GM12878 (cell line): ENCODE results near the gene WNT9A. TPM values are rescaled to one million over a fixed set of nuclear protein-coding genes. Genes with fewer than 3 reads are reported as not detected.

Experiments
- ATAC-seq: fragments of 200-7000 bp; cut with Tn5 transposase; 3 replicates; pipeline ENCODE4 v1.9.1; 2020; ENCODE audit warnings: mild to moderate bottlenecking, moderate library complexity
- BruUV-seq: library from RNA; stranded (reverse); fragments of 400-500 nt; replicated peaks from 2 replicates; lab custom pipeline; 2021; lab: Mats Ljungman, UMichigan
- CTCF ChIA-PET: fragments of 300-600 bp; sonication (Branson Sonifier 250); formaldehyde crosslinking; extraction: SDS; loops from one replicate; lab custom pipeline; 2021; ENCODE audit warnings: inconsistent platforms; lab: Yijun Ruan, JAX
- POLR2A ChIA-PET: fragments of 350-600 bp; formaldehyde crosslinking; extraction: SDS; loops from one replicate; lab custom pipeline; 2021; ENCODE audit warnings: inconsistent platforms; lab: Charles Lee
- RAD21 ChIA-PET: fragments of 300-600 bp; sonication (Branson Sonifier 250); formaldehyde crosslinking; loops from one replicate; lab custom pipeline; 2023; ENCODE audit warnings: antibody characterized with exemption; ENCODE audit not compliant: unreplicated experiment; lab: Charles Lee
- SMC1A ChIA-PET: fragments of 300-600 bp; sonication (Branson Sonifier 250); formaldehyde crosslinking; loops from one replicate; lab custom pipeline; 2023; ENCODE audit not compliant: unreplicated experiment, uncharacterized antibody; lab: Charles Lee
- DNase-seq: peaks from one replicate; pipeline ENCODE4 v3.0.0-alpha.2; 2011; ENCODE audit warnings: low read depth, low spot score
- FAIRE-seq: peaks from 3 replicates; lab custom pipeline; 2011; peaks lifted over from hg19 to GRCh38; lab: Jason Lieb, UNC
- H2AFZ ChIP-seq: 2 replicates; pipeline ENCODE4 v1.6.0; 2011; ENCODE audit warnings: low read depth, low read length, control low read depth; ENCODE audit not compliant: control insufficient read depth
- H3K27ac ChIP-seq: 2 replicates; pipeline ENCODE4 v1.5.1; 2011; ENCODE audit warnings: control low read depth; ENCODE audit not compliant: control insufficient read depth, insufficient read depth
- H3K27me3 ChIP-seq, 2 experiments: replicated peaks in 1 of 2; 2 replicates each; pipeline versions ENCODE4 v1.6.0 to v1.6.1; 2011; ENCODE audit warnings: low read length in 1 of 2; ENCODE audit not compliant: control insufficient read depth in 2 of 2, insufficient read depth in 2 of 2
- H3K36me3 ChIP-seq, 2 experiments: 2 replicates each; pipeline ENCODE4 v1.5.1; 2011; ENCODE audit warnings: low read length in 1 of 2; ENCODE audit not compliant: control insufficient read depth in 2 of 2, insufficient read depth in 2 of 2
- H3K4me1 ChIP-seq: 2 replicates; pipeline ENCODE4 v1.6.1; 2011; ENCODE audit warnings: mild to moderate bottlenecking, low read length, moderate library complexity, mixed read lengths; ENCODE audit not compliant: control insufficient read depth, insufficient read depth
- H3K4me2 ChIP-seq: 2 replicates; pipeline ENCODE4 v1.6.0; 2011; ENCODE audit warnings: control low read depth; ENCODE audit not compliant: control insufficient read depth, insufficient read depth
- H3K4me3 ChIP-seq: fragments of 200-600 bp; sonication (generic); 2 replicates; pipeline ENCODE4 v1.5.1; 2016
- H3K79me2 ChIP-seq: 2 replicates; pipeline ENCODE4 v1.6.0; 2011; ENCODE audit warnings: low read length; ENCODE audit not compliant: control insufficient read depth, insufficient read depth
- H3K9ac ChIP-seq: 2 replicates; pipeline ENCODE4 v1.8.0; 2011; ENCODE audit warnings: low read length, control low read depth, mixed read lengths; ENCODE audit not compliant: control insufficient read depth, insufficient read depth
- H3K9me3 ChIP-seq: replicated peaks from 3 replicates; pipeline ENCODE4 v1.5.1; 2011; ENCODE audit warnings: mild to moderate bottlenecking, low read length; ENCODE audit not compliant: control insufficient read depth, insufficient read depth
- H4K20me1 ChIP-seq: 2 replicates; pipeline ENCODE4 v1.6.0; 2011; ENCODE audit not compliant: control insufficient read depth, insufficient read depth
- ATF7 ChIP-seq: fragments of 450-650 bp; IDR thresholded peaks from 2 replicates; pipeline ENCODE4 v1.6.1; 2016; ENCODE audit warnings: low read depth, mild to moderate bottlenecking
- CHD1 ChIP-seq: IDR thresholded peaks from 2 replicates; pipeline ENCODE4 v1.6.1; 2012; ENCODE audit warnings: low read depth, low read length, improper control_type of control experiment
- CHD4 ChIP-seq: fragments of 200-600 bp; sonication (generic); IDR thresholded peaks from 2 replicates; pipeline ENCODE4 v1.6.1; 2016; ENCODE audit warnings: mild to moderate bottlenecking
- DPF2 ChIP-seq: fragments of 450-650 bp; IDR thresholded peaks from 2 replicates; pipeline ENCODE4 v1.6.1; 2017; ENCODE audit warnings: mild to moderate bottlenecking
- EP300 ChIP-seq, 2 experiments: fragments of 150-350 bp in 1 of 2; IDR thresholded peaks; 2 replicates each; pipeline ENCODE4 v1.6.1; 2011 to 2012; ENCODE audit warnings: low read depth in 2 of 2, low read length in 2 of 2, borderline replicate concordance in 1 of 2, improper control_type of control experiment in 1 of 2, inconsistent platforms in 1 of 2; ENCODE audit not compliant: control insufficient read depth in 1 of 2
- HCFC1 ChIP-seq: fragments of 150-350 bp; IDR thresholded peaks from 2 replicates; pipeline ENCODE4 v1.6.1; 2014; ENCODE audit warnings: low read length
- MYC ChIP-seq: IDR thresholded peaks from 2 replicates; pipeline ENCODE4 v1.6.1; 2011; ENCODE audit warnings: mild to moderate bottlenecking, low read length, moderate library complexity, inconsistent platforms; ENCODE audit not compliant: insufficient read depth, insufficient replicate concordance, insufficient read length, severe bottlenecking
- NKRF ChIP-seq: fragments of 450-650 bp; conservative IDR thresholded peaks from 2 replicates; pipeline ENCODE4 v1.6.1; 2017; ENCODE audit warnings: mild to moderate bottlenecking, moderate library complexity
- NR2C1 ChIP-seq: fragments of 450-650 bp; IDR thresholded peaks from 2 replicates; pipeline ENCODE4 v1.6.1; 2017; ENCODE audit warnings: antibody characterized with exemption, mild to moderate bottlenecking, moderate library complexity
- POLR2AphosphoS5 ChIP-seq: IDR thresholded peaks from 2 replicates; pipeline ENCODE4 v1.6.1; 2011; ENCODE audit warnings: mild to moderate bottlenecking, low read length, inconsistent platforms
- POU2F2 ChIP-seq: IDR thresholded peaks from 3 replicates; pipeline ENCODE4 v1.6.1; 2011; ENCODE audit warnings: low read depth, mild to moderate bottlenecking, low read length, borderline replicate concordance
- SIN3A ChIP-seq: IDR thresholded peaks from 2 replicates; pipeline ENCODE4 v1.6.1; 2012; ENCODE audit warnings: low read depth, low read length, improper control_type of control experiment
- SMAD1 ChIP-seq: fragments of 450-650 bp; IDR thresholded peaks from 2 replicates; pipeline ENCODE4 v1.6.1; 2018; ENCODE audit warnings: mild to moderate bottlenecking, low read depth; ENCODE audit not compliant: partially characterized antibody
- SMC3 ChIP-seq: IDR thresholded peaks from 2 replicates; pipeline ENCODE4 v1.6.1; 2011; ENCODE audit warnings: low read length, improper control_type of control experiment, borderline replicate concordance
- ZNF274 ChIP-seq: IDR thresholded peaks from one replicate; pipeline ENCODE4 v1.8.0; 2011; ENCODE audit not compliant: insufficient read length, insufficient read depth
- WGBS: methylation state at CpG from one replicate; pipeline ENCODE4 v1.1.6; 2016; ENCODE audit warnings: low lambda C conversion rate; ENCODE audit not compliant: insufficient replicate concordance, insufficient coverage; ENCODE audit errors: missing lambda C conversion rate; 5-methylcytosine and 5-hydroxymethylcytosine counted together
- in situ Hi-C: fragments of 300-500 bp; cut with MboI; formaldehyde crosslinking; loops from 9 replicates; pipeline ENCODE4 v1.14.3; 2018; ENCODE audit warnings: mixed read lengths
- intact Hi-C: fragments of 100-400 bp; cut with micrococcal nuclease; formaldehyde crosslinking; loops from one replicate; pipeline ENCODE4 v1.14.2; 2022; ENCODE audit not compliant: unreplicated experiment
- polyA plus RNA-seq, 11 experiments: library from polyadenylated mRNA; depleted of rRNA in 4 of 11; unstranded in 6 of 11; stranded (reverse) in 5 of 11; fragments of >200 nt; fragmentation: Nextera tagmentation in 4 of 11; fragmentation: Illumina TruSeq in 1 of 11; extraction: Ambion mirVana in 4 of 11; extraction: Trizol in 1 of 11; gene quantifications; 1 replicate in 1 of 11; 2 replicates in 10 of 11; pipeline versions ENCODE4 v1.2.1 to v1.2.3, GENCODE V29; 2011 to 2016; ENCODE audit warnings: inconsistent platforms in 2 of 11, missing spikeins in 2 of 11, low read depth in 1 of 11
- total RNA-seq, 4 experiments: library from RNA; depleted of rRNA in 3 of 4; stranded (reverse); fragments of >200 nt in 3 of 4; fragmentation: Illumina TruSeq in 1 of 4; extraction: Trizol in 1 of 4; gene quantifications; 2 replicates each; pipeline versions ENCODE4 v1.2.1 to v1.2.3, GENCODE V29; 2013 to 2021
- TF ChIP-seq, protein P1 (sequence below): fragments of 450-650 bp; IDR thresholded peaks from 2 replicates; pipeline ENCODE4 v1.6.1; 2014; ENCODE audit warnings: mild to moderate bottlenecking
- TF ChIP-seq, protein P2 (sequence below): fragments of 450-650 bp; IDR thresholded peaks from 2 replicates; pipeline ENCODE4 v1.6.1; 2017; ENCODE audit warnings: borderline replicate concordance

WNT9A gene
- total and polyA plus RNA-seq, 10 of the 15 experiments (the other 5 are each of a cell fraction or from before 2014, with no cell fraction given) = not detected

- TF ChIP-seq, protein P1, sequence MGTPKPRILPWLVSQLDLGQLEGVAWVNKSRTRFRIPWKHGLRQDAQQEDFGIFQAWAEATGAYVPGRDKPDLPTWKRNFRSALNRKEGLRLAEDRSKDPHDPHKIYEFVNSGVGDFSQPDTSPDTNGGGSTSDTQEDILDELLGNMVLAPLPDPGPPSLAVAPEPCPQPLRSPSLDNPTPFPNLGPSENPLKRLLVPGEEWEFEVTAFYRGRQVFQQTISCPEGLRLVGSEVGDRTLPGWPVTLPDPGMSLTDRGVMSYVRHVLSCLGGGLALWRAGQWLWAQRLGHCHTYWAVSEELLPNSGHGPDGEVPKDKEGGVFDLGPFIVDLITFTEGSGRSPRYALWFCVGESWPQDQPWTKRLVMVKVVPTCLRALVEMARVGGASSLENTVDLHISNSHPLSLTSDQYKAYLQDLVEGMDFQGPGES = no peak
- TF ChIP-seq DPF2 = no peak
- no peak for TF ChIP-seq CHD1
- no peak for TF ChIP-seq CHD4
- TF ChIP-seq MYC = no peak
Measured at GRCh38 chr1:227886993-227887696, 60.6 kb downstream of the WNT9A start (continued).

DNA sequence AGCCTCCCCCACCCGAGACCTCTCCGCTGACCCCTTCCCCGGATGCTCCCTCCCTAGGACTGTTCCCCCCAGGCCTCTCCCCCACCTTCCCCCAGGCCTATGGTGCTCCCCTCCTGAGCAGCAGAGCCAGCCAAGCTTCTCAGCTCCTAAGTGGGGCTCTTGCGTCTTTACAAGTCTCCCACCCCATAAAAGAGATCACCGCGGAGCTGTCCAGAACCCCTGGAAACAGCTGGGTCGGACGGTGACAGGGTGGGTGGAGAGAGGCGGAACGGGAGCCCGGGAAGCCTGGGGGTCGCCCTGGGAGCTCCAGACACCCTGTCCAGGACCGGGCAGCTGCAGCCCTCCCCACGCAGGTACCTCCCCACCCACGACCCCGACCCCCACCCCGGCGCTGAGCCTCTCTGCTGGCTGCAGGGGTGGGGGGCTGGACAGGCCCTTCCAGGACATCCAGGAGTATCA, 61.2 kb downstream of the WNT9A start:
- no peak overlapping the region for H3K4me2 ChIP-seq
- no peak overlapping the region for H3K9ac ChIP-seq
- H3K36me3 ChIP-seq = no peaks in the 10 kb centered on the region
- in situ Hi-C loops = no loop called here
- ChIA-PET CTCF (no interaction called here), POLR2A (no interaction called here), SMC1A (no interaction called here), RAD21 (no interaction called here)
- FAIRE-seq (no peak), DNase-seq (no peak), ATAC-seq (no peak)
- no peaks in the 10 kb centered on the region for H3K9me3 ChIP-seq
- H3K79me2 ChIP-seq = no peaks in the 10 kb centered on the region
- H3K27me3 ChIP-seq = no peaks in the 10 kb centered on the region
- H2AFZ ChIP-seq = no peak overlapping the region
- WGBS = 20% methylated on average over 10 of the region's 18 CpGs
- no peaks in the 10 kb centered on the region for H3K4me1 ChIP-seq
- BruUV-seq = no TSS peak
- no peak overlapping the region for H3K27ac ChIP-seq
- no peaks in the 10 kb centered on the region for H4K20me1 ChIP-seq
- intact Hi-C loops = no loop called here
- H3K4me3 ChIP-seq = no peak overlapping the region
- TF ChIP-seq ZNF274 (no peak), SMAD1 (no peak), SIN3A (no peak), SMC3 (no peak), NR2C1 (no peak), ATF7 (no peak), HCFC1 (no peak), POLR2AphosphoS5 (no peak), EP300 (IDR thresholded peaks at IDR 0.05; ENCODE audit: borderline replicate concordance in 1 of 2, control insufficient read depth in 1 of 2, low read depth in 2 of 2, low read length in 2 of 2) (no peak), POU2F2 (no peak), NKRF (no peak)
- TF ChIP-seq, protein P2, sequence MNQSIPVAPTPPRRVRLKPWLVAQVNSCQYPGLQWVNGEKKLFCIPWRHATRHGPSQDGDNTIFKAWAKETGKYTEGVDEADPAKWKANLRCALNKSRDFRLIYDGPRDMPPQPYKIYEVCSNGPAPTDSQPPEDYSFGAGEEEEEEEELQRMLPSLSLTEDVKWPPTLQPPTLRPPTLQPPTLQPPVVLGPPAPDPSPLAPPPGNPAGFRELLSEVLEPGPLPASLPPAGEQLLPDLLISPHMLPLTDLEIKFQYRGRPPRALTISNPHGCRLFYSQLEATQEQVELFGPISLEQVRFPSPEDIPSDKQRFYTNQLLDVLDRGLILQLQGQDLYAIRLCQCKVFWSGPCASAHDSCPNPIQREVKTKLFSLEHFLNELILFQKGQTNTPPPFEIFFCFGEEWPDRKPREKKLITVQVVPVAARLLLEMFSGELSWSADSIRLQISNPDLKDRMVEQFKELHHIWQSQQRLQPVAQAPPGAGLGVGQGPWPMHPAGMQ = no peak
